Measurements from ENCODE around the gene RITA1. TPM values are rescaled to one million over a fixed set of nuclear protein-coding genes. Genes with fewer than 3 reads are reported as not detected.

RITA1 gene
- total and polyA plus RNA-seq, 12 donors = 17.5 to 84.1 (median 36.7) TPM

DNA sequence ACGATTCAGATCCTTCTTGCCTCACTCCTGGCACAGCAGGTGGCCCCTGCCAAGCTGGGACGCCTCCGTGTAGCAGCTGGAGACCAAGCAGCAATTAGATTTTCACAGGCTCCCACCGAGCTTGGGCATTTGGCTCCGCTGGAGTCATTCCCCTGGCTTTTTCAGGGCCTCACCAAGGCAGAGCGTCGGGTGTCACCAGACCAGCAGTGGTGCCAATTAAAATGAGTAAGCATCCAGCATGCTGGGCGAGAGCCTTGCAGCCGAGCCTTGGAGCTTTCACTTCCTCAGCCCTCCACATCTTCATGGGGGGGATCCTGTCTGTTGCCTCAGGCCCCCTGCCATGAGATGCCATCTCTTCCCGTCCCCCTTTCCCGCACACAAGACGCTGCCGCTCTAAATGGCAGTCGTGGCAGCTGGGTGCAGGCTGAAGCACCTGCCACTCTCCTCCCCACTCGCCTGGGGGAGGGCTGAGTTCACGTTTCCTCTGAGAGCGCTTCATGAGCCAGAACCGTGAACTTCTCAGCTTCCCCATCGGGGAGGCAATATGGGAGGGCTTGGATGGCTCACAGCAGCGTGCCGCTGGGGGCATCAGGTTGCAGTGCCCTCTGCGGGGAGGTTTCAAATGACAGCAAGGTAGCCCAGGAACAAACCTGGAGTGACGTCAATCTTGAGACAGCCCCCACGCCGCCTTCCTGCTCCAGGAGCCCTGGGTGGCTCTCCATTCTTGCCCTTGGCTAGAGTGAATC lies 47.5 kb downstream of the RITA1 start:
- H3K4me1 ChIP-seq (replicated peaks in 1 of 2) = peaks cover 59 to 87% of the 10 kb centered on the region in 2 donors
- peak overlapping the region; percentile 37 to 86 (median 84) for H3K27ac ChIP-seq
- 43 to 56% (median 51%) methylated on average over 19 to 25 of the region's 25 CpGs for WGBS, 4 donors
- no peaks in the 10 kb centered on the region for H3K9me3 ChIP-seq (replicated peaks in 1 of 3)
- peaks cover 0 to 66% of the 10 kb centered on the region in 2 donors for H3K36me3 ChIP-seq (replicated peaks in 1 of 2)
- H3K27me3 ChIP-seq = no peaks in the 10 kb centered on the region
- intact Hi-C loops (cut with DNase I) = no loop called here
- TF ChIP-seq, protein P1, sequence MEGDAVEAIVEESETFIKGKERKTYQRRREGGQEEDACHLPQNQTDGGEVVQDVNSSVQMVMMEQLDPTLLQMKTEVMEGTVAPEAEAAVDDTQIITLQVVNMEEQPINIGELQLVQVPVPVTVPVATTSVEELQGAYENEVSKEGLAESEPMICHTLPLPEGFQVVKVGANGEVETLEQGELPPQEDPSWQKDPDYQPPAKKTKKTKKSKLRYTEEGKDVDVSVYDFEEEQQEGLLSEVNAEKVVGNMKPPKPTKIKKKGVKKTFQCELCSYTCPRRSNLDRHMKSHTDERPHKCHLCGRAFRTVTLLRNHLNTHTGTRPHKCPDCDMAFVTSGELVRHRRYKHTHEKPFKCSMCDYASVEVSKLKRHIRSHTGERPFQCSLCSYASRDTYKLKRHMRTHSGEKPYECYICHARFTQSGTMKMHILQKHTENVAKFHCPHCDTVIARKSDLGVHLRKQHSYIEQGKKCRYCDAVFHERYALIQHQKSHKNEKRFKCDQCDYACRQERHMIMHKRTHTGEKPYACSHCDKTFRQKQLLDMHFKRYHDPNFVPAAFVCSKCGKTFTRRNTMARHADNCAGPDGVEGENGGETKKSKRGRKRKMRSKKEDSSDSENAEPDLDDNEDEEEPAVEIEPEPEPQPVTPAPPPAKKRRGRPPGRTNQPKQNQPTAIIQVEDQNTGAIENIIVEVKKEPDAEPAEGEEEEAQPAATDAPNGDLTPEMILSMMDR (IDR thresholded peaks at IDR 0.05) = peak in 2 of 6 experiments; percentile 5 to 6
- peak in 1 of 2 donors; percentile 56 for TF ChIP-seq POLR2A (IDR thresholded peaks at IDR 0.05)
- DNase-seq = peak; percentile 61 to 86 (median 83)
- H3K4me3 ChIP-seq = no peak overlapping the region

DNA sequence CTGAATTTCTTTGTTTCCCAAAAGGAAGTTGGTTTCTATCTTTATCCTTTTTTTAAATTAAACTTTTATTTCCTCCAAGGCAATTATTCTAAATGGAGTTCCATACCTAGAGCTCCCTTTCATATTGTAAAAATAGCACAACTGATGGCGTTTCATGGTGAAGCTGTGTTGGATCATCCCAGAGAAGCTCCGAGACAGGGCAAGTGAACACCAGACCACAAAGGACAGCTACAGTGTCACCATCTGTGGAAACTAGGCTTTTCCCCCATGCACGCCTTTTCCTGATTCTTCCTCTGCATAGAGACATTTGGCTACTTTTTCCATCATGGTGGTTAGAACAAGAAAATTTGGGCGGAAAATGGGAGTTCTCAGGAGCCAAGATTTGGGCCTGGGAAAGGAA lies 48.4 kb downstream of the RITA1 start:
- no peak for TF ChIP-seq POLR2A (IDR thresholded peaks at IDR 0.05)
- TF ChIP-seq, protein P1 (IDR thresholded peaks at IDR 0.05) = no peak
- no peak overlapping the region for H3K4me3 ChIP-seq
- H3K36me3 ChIP-seq (replicated peaks in 1 of 2) = peaks cover 0 to 65% of the 10 kb centered on the region in 2 donors
- H3K27ac ChIP-seq = peak overlapping the region in 3 of 5 donors; percentile 84 to 86 (median 86)
- peak in 2 of 7 donors; percentile 5 to 41 for DNase-seq
- peaks cover 55 to 86% of the 10 kb centered on the region in 2 donors for H3K4me1 ChIP-seq (replicated peaks in 1 of 2)
- no peaks in the 10 kb centered on the region for H3K9me3 ChIP-seq (replicated peaks in 1 of 3)
- no peaks in the 10 kb centered on the region for H3K27me3 ChIP-seq
- WGBS, 4 donors = 92 to 95% (median 95%) methylated on average over 4 of the region's 4 CpGs
- intact Hi-C loops (cut with DNase I) = no loop called here

DNA sequence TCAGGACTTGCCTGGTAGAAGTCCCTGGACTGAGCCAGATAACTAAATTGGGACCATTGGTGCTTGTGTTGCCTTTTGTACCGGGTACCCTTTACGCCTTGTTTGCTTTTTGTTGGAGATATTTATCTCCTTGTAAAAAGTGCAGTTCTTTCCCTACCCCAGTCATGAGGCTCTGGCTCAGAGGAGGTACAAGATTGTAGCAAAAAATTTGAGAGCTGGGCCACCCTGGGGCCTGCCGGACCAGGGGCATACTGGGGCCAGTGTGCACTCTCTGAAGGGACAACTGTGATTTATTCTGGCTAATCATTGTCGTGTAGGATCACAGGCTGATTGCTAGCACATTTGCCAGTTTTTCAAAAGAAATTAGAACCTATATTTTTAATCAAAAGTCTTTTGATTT lies 49.0 kb downstream of the RITA1 start:
- DNase-seq = peak in 1 of 7 donors; percentile 8
- peaks cover 55 to 86% of the 10 kb centered on the region in 2 donors for H3K4me1 ChIP-seq (replicated peaks in 1 of 2)
- intact Hi-C loops (cut with DNase I) = no loop called here
- H3K27ac ChIP-seq = peak overlapping the region in 3 of 5 donors; percentile 1 to 86 (median 84)
- WGBS, 4 donors = 81 to 90% (median 85%) methylated on average over 4 of the region's 4 CpGs
- H3K9me3 ChIP-seq (replicated peaks in 1 of 3) = no peaks in the 10 kb centered on the region
- TF ChIP-seq POLR2A (IDR thresholded peaks at IDR 0.05) = no peak
- TF ChIP-seq, protein P1 (IDR thresholded peaks at IDR 0.05) = no peak
- no peaks in the 10 kb centered on the region for H3K27me3 ChIP-seq
- no peak overlapping the region for H3K4me3 ChIP-seq
- H3K36me3 ChIP-seq (replicated peaks in 1 of 2) = peaks cover 0 to 65% of the 10 kb centered on the region in 2 donors

DNA sequence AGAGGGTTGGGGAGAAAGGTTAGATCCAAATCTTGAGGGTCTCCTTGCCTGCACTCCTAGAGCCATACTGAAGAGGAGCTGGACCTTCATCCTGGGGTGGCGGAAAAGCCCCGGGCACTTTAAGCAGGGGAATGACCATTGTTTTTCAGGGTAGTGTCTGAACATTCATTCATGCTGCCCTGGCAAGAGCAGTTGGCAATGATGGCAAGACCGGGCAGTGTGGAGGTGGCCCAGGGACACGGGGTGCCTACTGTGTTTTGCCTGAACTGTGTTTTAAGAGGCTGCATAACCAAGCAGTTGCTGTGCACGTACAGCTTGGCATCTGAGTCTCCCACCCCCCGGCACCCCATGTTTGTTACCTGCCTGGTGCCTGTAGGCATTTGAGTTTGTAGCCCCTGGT lies 50.5 kb downstream of the RITA1 start:
- no peaks in the 10 kb centered on the region for H3K9me3 ChIP-seq (replicated peaks in 1 of 3)
- no peak overlapping the region for H3K4me3 ChIP-seq
- TF ChIP-seq POLR2A (IDR thresholded peaks at IDR 0.05) = no peak
- TF ChIP-seq, protein P1 (IDR thresholded peaks at IDR 0.05) = no peak
- peak in 3 of 7 donors; percentile 14 to 47 (median 15) for DNase-seq
- H3K36me3 ChIP-seq (replicated peaks in 1 of 2) = peaks cover 0 to 59% of the 10 kb centered on the region in 2 donors
- peaks cover 51 to 86% of the 10 kb centered on the region in 2 donors for H3K4me1 ChIP-seq (replicated peaks in 1 of 2)
- H3K27ac ChIP-seq = peak overlapping the region in 4 of 5 donors; percentile 4 to 77 (median 44)
- 83 to 94% (median 90%) methylated on average over 2 to 6 of the region's 6 CpGs for WGBS, 4 donors
- intact Hi-C loops (cut with DNase I) = no loop called here
- H3K27me3 ChIP-seq = no peaks in the 10 kb centered on the region

Measured in adrenal gland (tissue), 12 donors.